Ishikawa (cell line): ENCODE data around the gene PPP4R1.

ENCODE experiments used
- CEBPB ChIP-seq: IDR thresholded peaks from 2 replicates; pipeline ENCODE4 v1.6.1; 2012
- EP300 ChIP-seq: IDR thresholded peaks from 2 replicates; pipeline ENCODE4 v1.6.1; 2012; ENCODE audit warnings: borderline replicate concordance
- FOXM1 ChIP-seq: IDR thresholded peaks from 2 replicates; pipeline ENCODE4 v1.6.1; 2012; ENCODE audit warnings: low read depth, borderline replicate concordance
- MAX ChIP-seq: IDR thresholded peaks from 2 replicates; pipeline ENCODE4 v1.6.1; 2012
- NFIC ChIP-seq: IDR thresholded peaks from 2 replicates; pipeline ENCODE4 v1.6.1; 2012
- RAD21 ChIP-seq: IDR thresholded peaks from 2 replicates; pipeline ENCODE4 v1.6.1; 2012; ENCODE audit warnings: low read depth
- REST ChIP-seq: IDR thresholded peaks from 2 replicates; pipeline ENCODE4 v1.6.1; 2012; ENCODE audit warnings: low read depth, mild to moderate bottlenecking
- USF1 ChIP-seq: IDR thresholded peaks from 2 replicates; pipeline ENCODE4 v1.6.1; 2012
- ZBTB7A ChIP-seq: IDR thresholded peaks from 2 replicates; pipeline ENCODE4 v1.6.1; 2012; ENCODE audit warnings: low read depth

- TF ChIP-seq EP300 (no peak), CEBPB (no peak), ZBTB7A (no peak), MAX (no peak), REST (no peak), USF1 (no peak), NFIC (no peak), FOXM1 (no peak), RAD21 (no peak)
Observed at GRCh38 chr18:9552191-9552590, 62.2 kb downstream of the PPP4R1 start.
